ENCODE measurements around the gene DCXR. TPM values are rescaled to one million over a fixed set of nuclear protein-coding genes. Genes with fewer than 3 reads are reported as not detected.

The DCXR gene
- total RNA-seq, 2 donors from 2014 or later: 169 to 213 TPM

Other genes starting within 250 kb of the DCXR start
- not detected for gene GCGR, start 233.5 kb downstream of the DCXR start, total RNA-seq
- gene MCRIP1, start 204.4 kb downstream of the DCXR start, total RNA-seq: 100 to 1,000 TPM in 1 of 2 donors, 10 to 100 TPM in 1; 91.3 to 108 TPM
- not detected for gene PPP1R27, start 202.6 kb downstream of the DCXR start, total RNA-seq
- gene P4HB, start 177.2 kb downstream of the DCXR start, total RNA-seq: 100 to 1,000 TPM; 321 to 426 TPM
- gene ARHGDIA, start 166.4 kb downstream of the DCXR start, total RNA-seq: 100 to 1,000 TPM in 1 of 2 donors, 10 to 100 TPM in 1; 59.4 to 145 TPM
- 10 to 100 TPM; 24.3 to 35.9 TPM for gene ALYREF, start 146.1 kb downstream of the DCXR start, total RNA-seq
- gene ANAPC11, start 146.0 kb downstream of the DCXR start, total RNA-seq: 100 to 1,000 TPM; 126 to 229 TPM
- 1 to 10 TPM in 1 of 2 donors, not detected in 1; 1.7 TPM for gene NPB, start 135.5 kb downstream of the DCXR start, total RNA-seq
- 10 to 100 TPM; 23.3 to 26.1 TPM for gene PCYT2, start 126.3 kb downstream of the DCXR start, total RNA-seq
- 1 to 10 TPM; 2.8 to 4.9 TPM for gene SIRT7, start 119.5 kb downstream of the DCXR start, total RNA-seq
- 10 to 100 TPM; 21.8 to 26.5 TPM for gene MAFG, start 110.0 kb downstream of the DCXR start, total RNA-seq
- gene PYCR1, start 100.4 kb downstream of the DCXR start, total RNA-seq: 10 to 100 TPM in 1 of 2 donors, 1 to 10 TPM in 1; 8.3 to 10.2 TPM
- 1 to 10 TPM in 1 of 2 donors, under 1 TPM in 1; 0.55 to 1.4 TPM for gene MYADML2, start 90.5 kb downstream of the DCXR start, total RNA-seq
- under 1 TPM in 1 of 2 donors, not detected in 1; 0.35 TPM for gene NOTUM, start 76.5 kb downstream of the DCXR start, total RNA-seq
- 10 to 100 TPM; 14.1 to 18.8 TPM for gene ASPSCR1, start 60.1 kb downstream of the DCXR start, total RNA-seq
- 10 to 100 TPM; 36.5 to 47.6 TPM for gene CENPX, start 14.8 kb downstream of the DCXR start, total RNA-seq
- gene LRRC45, start 14.4 kb downstream of the DCXR start, total RNA-seq: 1 to 10 TPM; 4.7 to 4.9 TPM
- gene RAC3, start 6.0 kb downstream of the DCXR start, total RNA-seq: 1 to 10 TPM in 1 of 2 donors, under 1 TPM in 1; 0.93 to 2.6 TPM
- 10 to 100 TPM; 21.4 to 25.3 TPM for gene RFNG, start 14.1 kb upstream of the DCXR start, total RNA-seq
- gene GPS1, start 14.2 kb upstream of the DCXR start, total RNA-seq: 10 to 100 TPM; 79.5 to 90.8 TPM
- 10 to 100 TPM; 33.3 to 45.7 TPM for gene DUS1L, start 28.1 kb upstream of the DCXR start, total RNA-seq
- 10 to 100 TPM; 13.8 to 46.4 TPM for gene FASN, start 60.5 kb upstream of the DCXR start, total RNA-seq
- 1 to 10 TPM; 5.1 to 7.4 TPM for gene CCDC57, start 175.1 kb upstream of the DCXR start, total RNA-seq
- 10 to 100 TPM in 1 of 2 donors, 1 to 10 TPM in 1; 5.0 to 19.5 TPM for gene SLC16A3, start 191.3 kb upstream of the DCXR start, total RNA-seq
- 10 to 100 TPM; 31.3 to 32.9 TPM for gene CSNK1D, start 236.0 kb upstream of the DCXR start, total RNA-seq